Measurements from ENCODE around the gene ADH4. TPM values are rescaled to one million over a fixed set of nuclear protein-coding genes. Genes with fewer than 3 reads are reported as not detected.

ADH4 gene
- total RNA-seq, 1 experiment from 2014 or later = not detected

DNA sequence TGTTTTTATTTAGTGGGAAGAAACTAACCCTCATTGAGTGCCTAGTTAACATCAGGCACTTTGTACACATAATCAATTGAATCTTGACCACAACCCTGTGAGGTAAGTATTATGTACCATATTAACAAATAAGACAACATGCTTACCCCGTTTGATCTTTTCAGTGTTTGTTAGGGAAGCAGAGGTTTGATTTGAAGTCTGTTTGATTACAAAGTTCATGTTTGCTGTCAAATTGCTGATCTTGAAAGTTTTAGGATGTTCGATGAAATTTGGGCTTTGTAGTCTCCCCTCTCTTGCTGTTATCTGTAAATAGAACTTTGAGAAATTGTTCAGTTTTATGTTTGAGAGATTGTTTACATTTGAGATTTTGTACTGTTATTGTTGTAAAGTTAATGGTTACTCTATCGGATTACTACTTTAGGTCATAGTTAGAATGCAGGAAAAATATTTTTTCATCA is 13.4 kb upstream of the ADH4 start:
- DNase-seq (ENCODE audit: unreplicated experiment) = no peak
- Mint-ChIP-seq H3K4me3 (ENCODE audit: unreplicated experiment) (no peak overlapping the region), H3K4me1 (ENCODE audit: insufficient read depth, unreplicated experiment) (no peaks in the 10 kb centered on the region), H3K27me3 (ENCODE audit: insufficient read depth, unreplicated experiment) (no peaks in the 10 kb centered on the region), H3K27ac (ENCODE audit: low read depth, unreplicated experiment) (no peak overlapping the region), H3K36me3 (ENCODE audit: insufficient read depth, unreplicated experiment) (no peaks in the 10 kb centered on the region), H3K9me3 (ENCODE audit: unreplicated experiment) (no peaks in the 10 kb centered on the region)
- CTCF ChIA-PET = interaction anchor here (1.4 kb wide), 1 partner anchor 44 kb away, joined by 3 read pairs; no protein-coding TSS in a partner anchor
- POLR2A ChIA-PET = interaction anchor here (1.3 kb wide), 1 partner anchor 13 kb away, joined by 6 read pairs; the partner anchor contains the start of gene ADH4
- TF ChIP-seq, protein P1, sequence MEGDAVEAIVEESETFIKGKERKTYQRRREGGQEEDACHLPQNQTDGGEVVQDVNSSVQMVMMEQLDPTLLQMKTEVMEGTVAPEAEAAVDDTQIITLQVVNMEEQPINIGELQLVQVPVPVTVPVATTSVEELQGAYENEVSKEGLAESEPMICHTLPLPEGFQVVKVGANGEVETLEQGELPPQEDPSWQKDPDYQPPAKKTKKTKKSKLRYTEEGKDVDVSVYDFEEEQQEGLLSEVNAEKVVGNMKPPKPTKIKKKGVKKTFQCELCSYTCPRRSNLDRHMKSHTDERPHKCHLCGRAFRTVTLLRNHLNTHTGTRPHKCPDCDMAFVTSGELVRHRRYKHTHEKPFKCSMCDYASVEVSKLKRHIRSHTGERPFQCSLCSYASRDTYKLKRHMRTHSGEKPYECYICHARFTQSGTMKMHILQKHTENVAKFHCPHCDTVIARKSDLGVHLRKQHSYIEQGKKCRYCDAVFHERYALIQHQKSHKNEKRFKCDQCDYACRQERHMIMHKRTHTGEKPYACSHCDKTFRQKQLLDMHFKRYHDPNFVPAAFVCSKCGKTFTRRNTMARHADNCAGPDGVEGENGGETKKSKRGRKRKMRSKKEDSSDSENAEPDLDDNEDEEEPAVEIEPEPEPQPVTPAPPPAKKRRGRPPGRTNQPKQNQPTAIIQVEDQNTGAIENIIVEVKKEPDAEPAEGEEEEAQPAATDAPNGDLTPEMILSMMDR (IDR thresholded peaks at IDR 0.05; ENCODE audit: unreplicated experiment) = no peak
- intact Hi-C loops (cut with micrococcal nuclease) = no loop called here
- BruUV-seq (replicated peaks) = no TSS peak

DNA sequence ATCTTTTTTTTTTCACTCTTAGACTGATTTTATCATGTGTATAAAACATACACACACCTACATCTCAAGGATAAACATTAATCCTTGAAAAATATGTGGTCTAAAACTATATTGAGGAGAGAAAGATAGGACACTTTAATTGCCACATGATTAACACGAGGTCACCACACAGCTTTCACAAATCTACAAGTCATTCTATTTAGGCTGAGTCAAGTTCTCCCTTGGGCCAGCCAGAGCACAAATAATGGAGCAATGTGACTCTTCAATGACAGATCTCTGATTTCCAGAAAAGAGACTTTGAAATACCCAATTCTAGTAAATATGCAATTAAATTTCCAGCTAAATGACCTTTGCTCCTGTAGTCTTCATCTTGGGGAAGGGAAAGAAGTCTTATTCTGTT is 12.9 kb upstream of the ADH4 start:
- DNase-seq (ENCODE audit: unreplicated experiment) = no peak
- CTCF ChIA-PET = interaction anchor here (1.4 kb wide), 1 partner anchor 45 kb away, joined by 3 read pairs; no protein-coding TSS in a partner anchor
- TF ChIP-seq, protein P1 (IDR thresholded peaks at IDR 0.05; ENCODE audit: unreplicated experiment) = no peak
- intact Hi-C loops (cut with micrococcal nuclease) = no loop called here
- no TSS peak for BruUV-seq (replicated peaks)
- no peaks in the 10 kb centered on the region for H3K27me3 Mint-ChIP-seq (ENCODE audit: insufficient read depth, unreplicated experiment)
- no peaks in the 10 kb centered on the region for H3K36me3 Mint-ChIP-seq (ENCODE audit: insufficient read depth, unreplicated experiment)
- H3K4me1 Mint-ChIP-seq (ENCODE audit: insufficient read depth, unreplicated experiment) = no peaks in the 10 kb centered on the region
- H3K27ac Mint-ChIP-seq (ENCODE audit: low read depth, unreplicated experiment) = no peak overlapping the region
- no peaks in the 10 kb centered on the region for H3K9me3 Mint-ChIP-seq (ENCODE audit: unreplicated experiment)
- POLR2A ChIA-PET = interaction anchor here (1.3 kb wide), 1 partner anchor 13 kb away, joined by 6 read pairs; the partner anchor contains the start of gene ADH4
- no peak overlapping the region for H3K4me3 Mint-ChIP-seq (ENCODE audit: unreplicated experiment)

DNA sequence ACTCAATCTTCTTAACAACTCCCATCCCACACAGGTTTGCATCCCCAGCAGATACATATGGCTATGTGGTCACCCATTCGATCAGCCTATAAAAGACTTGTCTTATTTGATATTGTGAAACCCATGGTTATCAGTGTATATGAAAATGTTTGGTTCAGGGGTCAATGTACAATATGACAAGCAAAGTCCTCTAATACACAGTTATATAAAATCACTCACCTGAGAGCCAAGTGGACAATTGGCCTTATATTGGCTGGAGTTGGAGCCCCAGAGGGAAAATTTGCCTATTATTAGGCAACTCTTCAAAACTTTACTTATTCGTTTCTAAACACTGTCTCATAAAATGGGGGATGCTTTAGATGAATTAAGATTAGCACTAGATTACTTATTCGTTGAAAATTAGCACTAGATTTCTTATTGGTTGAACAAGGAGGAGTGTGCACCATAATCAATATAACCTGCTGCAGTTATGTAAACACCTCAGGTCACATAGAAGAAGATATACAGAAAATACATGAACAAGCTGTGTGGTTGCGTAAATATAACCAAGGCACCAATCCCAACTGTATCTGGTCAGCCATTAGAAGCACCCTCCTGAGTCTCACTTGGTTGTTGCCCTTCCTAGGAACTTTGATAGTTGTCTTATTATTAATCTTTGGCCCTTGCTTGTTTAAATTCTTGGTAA is 10.7 kb upstream of the ADH4 start:
- BruUV-seq (replicated peaks) = no TSS peak
- CTCF ChIA-PET = no interaction called here
- Mint-ChIP-seq H3K36me3 (ENCODE audit: insufficient read depth, unreplicated experiment) (peaks cover 6% of the 10 kb centered on the region), H3K9me3 (ENCODE audit: unreplicated experiment) (peaks cover 8% of the 10 kb centered on the region), H3K27me3 (ENCODE audit: insufficient read depth, unreplicated experiment) (no peaks in the 10 kb centered on the region), H3K27ac (ENCODE audit: low read depth, unreplicated experiment) (no peak overlapping the region), H3K4me3 (ENCODE audit: unreplicated experiment) (no peak overlapping the region), H3K4me1 (ENCODE audit: insufficient read depth, unreplicated experiment) (no peaks in the 10 kb centered on the region)
- DNase-seq (ENCODE audit: unreplicated experiment) = no peak
- TF ChIP-seq, protein P1 (IDR thresholded peaks at IDR 0.05; ENCODE audit: unreplicated experiment) = no peak
- intact Hi-C loops (cut with micrococcal nuclease) = no loop called here
- POLR2A ChIA-PET = no interaction called here

DNA sequence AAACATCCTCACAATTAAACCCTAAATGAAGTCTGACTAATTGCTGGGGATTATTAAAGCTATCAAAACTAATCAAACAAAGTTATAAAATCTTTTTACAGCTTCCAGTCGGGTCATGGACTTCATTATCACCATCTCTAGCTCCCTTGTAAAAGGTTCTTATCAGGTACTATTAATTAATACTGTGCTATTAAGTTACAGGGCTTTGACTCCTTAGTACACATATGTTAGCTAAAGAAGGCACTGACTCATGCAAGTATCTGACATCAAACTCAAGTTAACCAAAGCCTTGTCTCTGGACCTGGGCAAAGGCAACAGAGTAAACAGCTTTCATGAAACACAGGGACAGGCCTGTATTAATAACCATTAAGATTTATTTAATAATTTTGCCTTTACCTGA is 7.9 kb upstream of the ADH4 start:
- no peaks in the 10 kb centered on the region for H3K4me1 Mint-ChIP-seq (ENCODE audit: insufficient read depth, unreplicated experiment)
- no peak overlapping the region for H3K4me3 Mint-ChIP-seq (ENCODE audit: unreplicated experiment)
- H3K36me3 Mint-ChIP-seq (ENCODE audit: insufficient read depth, unreplicated experiment) = peaks cover 6% of the 10 kb centered on the region
- peaks cover 8% of the 10 kb centered on the region for H3K9me3 Mint-ChIP-seq (ENCODE audit: unreplicated experiment)
- TF ChIP-seq, protein P1 (IDR thresholded peaks at IDR 0.05; ENCODE audit: unreplicated experiment) = no peak
- CTCF ChIA-PET = interaction anchor here (0.7 to 1.8 kb wide), 2 partner anchors 9 to 34 kb away, joined by 5 read pairs; no protein-coding TSS in a partner anchor
- no peak overlapping the region for H3K27ac Mint-ChIP-seq (ENCODE audit: low read depth, unreplicated experiment)
- intact Hi-C loops (cut with micrococcal nuclease) = no loop called here
- H3K27me3 Mint-ChIP-seq (ENCODE audit: insufficient read depth, unreplicated experiment) = no peaks in the 10 kb centered on the region
- no TSS peak for BruUV-seq (replicated peaks)
- POLR2A ChIA-PET = no interaction called here
- DNase-seq (ENCODE audit: unreplicated experiment) = no peak

Measured in MCF 10A (cell line).